Cardiac muscle cell (in vitro differentiated cells and primary cell): ENCODE data around the gene GNA15. TPM values are rescaled to one million over a fixed set of nuclear protein-coding genes. Genes with fewer than 3 reads are reported as not detected.
"Not testable (repeated sequence)": the region's sequence is repeated elsewhere in the genome, so short reads cannot be mapped to it uniquely, and the experiment has no call there.

Experiments used
- DNase-seq, 2 donors: peaks; one replicate each; pipeline versions ENCODE4 v3.0.0 to v3.0.0-alpha.2; 2010 to 2017; ENCODE audit warnings: low read depth in 1 of 2, low spot score in 1 of 2
- H3K27ac ChIP-seq: fragments of 200-600 bp; sonication (generic); 2 replicates; pipeline ENCODE4 v1.5.1; 2016
- H3K27me3 ChIP-seq: fragments of 200-600 bp; sonication (generic); 2 replicates; pipeline ENCODE4 v1.6.0; 2016; ENCODE audit warnings: control low read depth
- H3K36me3 ChIP-seq: fragments of 200-600 bp; sonication (generic); 2 replicates; pipeline ENCODE4 v1.5.1; 2016; ENCODE audit warnings: control low read depth
- H3K4me1 ChIP-seq: fragments of 200-600 bp; sonication (generic); 2 replicates; pipeline ENCODE4 v1.8.1; 2017; ENCODE audit warnings: low read depth, mild to moderate bottlenecking, mixed run types
- H3K4me3 ChIP-seq: fragments of 200-600 bp; sonication (generic); 2 replicates; pipeline ENCODE4 v1.5.1; 2016; ENCODE audit warnings: mild to moderate bottlenecking
- H3K9me3 ChIP-seq: fragments of 200-600 bp; sonication (generic); 2 replicates; pipeline ENCODE4 v1.5.1; 2017; ENCODE audit warnings: low read depth, mild to moderate bottlenecking, control low read depth
- CTCF ChIP-seq: IDR thresholded peaks from 2 replicates; pipeline ENCODE4 v1.5.1; 2012; ENCODE audit warnings: low read depth, mild to moderate bottlenecking, low read length
- polyA plus RNA-seq: library from polyadenylated mRNA; unstranded; fragments of >200 nt; fragmentation: Nextera tagmentation; extraction: Ambion mirVana; gene quantifications from 2 replicates; pipeline ENCODE4 v1.2.1, GENCODE V29; 2016
- total RNA-seq: library from RNA; depleted of rRNA; stranded (reverse); fragments of >200 nt; gene quantifications from 2 replicates; pipeline ENCODE4 v1.2.3, GENCODE V29; 2016

GNA15 gene
- total and polyA plus RNA-seq, 2 experiments from 2014 or later: 0.12 TPM; not detected in 1

DNA sequence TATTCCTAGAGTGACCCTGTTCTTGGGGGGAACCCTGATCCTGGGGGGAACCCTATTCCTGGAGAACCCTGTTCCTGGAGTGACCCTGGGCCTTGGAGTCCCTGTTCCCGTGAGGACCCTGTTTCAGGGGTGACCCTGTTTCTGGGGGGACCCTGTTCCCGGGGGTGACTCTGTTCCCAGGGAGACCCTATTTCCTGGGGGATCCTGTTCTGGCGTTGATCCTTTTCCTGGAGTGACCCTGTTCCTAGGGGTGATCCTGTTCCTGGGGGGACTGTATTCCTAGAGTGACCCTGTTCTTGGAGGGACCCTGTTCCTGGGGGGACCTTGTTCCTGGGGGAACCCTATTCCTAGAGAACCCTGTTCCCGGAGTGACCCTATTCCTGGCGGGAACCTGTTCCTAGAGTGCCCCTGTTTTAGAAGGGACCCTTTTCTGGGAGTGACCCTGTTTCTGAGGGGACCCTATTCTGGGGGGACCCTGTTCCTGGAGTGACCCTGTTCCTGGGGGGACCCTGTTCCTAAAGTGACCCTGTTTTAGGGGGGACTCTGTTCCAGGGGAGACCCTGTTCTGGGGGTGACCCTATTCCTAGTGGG, 15.0 kb downstream of the GNA15 start:
- Histone ChIP-seq H3K4me1 (no peaks in the 10 kb centered on the region), H3K9me3 (no peaks in the 10 kb centered on the region), H3K4me3 (no peak overlapping the region), H3K27ac (no peak overlapping the region), H3K27me3 (no peaks in the 10 kb centered on the region), H3K36me3 (no peaks in the 10 kb centered on the region)
- no peak for TF ChIP-seq CTCF
- DNase-seq: no peak

DNA sequence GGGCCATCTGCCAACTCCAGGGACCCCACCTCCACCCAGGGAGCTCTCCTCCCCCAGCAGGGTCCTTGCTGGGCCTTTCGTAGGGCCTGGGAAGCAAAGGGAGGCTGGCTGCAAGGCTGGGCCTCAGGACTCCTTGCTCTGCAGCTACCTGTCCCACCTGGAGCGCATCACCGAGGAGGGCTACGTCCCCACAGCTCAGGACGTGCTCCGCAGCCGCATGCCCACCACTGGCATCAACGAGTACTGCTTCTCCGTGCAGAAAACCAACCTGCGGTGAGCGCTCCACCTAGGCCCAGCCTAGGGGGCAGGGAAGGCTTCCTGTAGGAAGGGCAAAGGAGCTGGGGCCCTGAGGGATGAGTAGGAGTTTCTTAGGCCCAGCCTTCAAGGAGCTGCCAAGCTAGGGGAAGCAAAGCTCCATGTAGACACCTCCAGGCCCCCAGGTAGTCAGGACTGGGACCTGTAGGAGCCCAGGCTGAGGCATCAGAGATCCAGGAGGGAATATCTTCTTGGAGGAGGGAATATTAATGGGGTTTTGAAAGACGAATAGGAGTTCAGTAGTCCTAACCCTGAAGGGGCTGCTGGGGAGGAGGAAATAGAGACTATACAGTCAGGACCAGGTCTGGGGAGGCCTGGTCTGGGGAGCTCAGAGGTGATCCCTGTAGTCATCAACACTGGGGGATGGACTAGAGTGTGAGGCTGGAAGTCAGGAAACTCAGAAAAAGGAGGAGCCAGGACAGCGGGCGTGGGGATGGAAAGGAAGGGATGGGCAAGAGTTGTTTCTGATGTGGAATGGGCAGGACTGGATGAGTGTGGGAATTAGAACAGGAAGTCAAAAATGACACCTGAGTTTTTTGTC, 16.0 kb downstream of the GNA15 start:
- no peak for TF ChIP-seq CTCF
- no peak overlapping the region for H3K27ac ChIP-seq
- H3K27me3 ChIP-seq: no peaks in the 10 kb centered on the region
- no peak overlapping the region for H3K4me3 ChIP-seq
- no peaks in the 10 kb centered on the region for H3K9me3 ChIP-seq
- H3K36me3 ChIP-seq: no peaks in the 10 kb centered on the region
- no peak for DNase-seq
- no peaks in the 10 kb centered on the region for H3K4me1 ChIP-seq

DNA sequence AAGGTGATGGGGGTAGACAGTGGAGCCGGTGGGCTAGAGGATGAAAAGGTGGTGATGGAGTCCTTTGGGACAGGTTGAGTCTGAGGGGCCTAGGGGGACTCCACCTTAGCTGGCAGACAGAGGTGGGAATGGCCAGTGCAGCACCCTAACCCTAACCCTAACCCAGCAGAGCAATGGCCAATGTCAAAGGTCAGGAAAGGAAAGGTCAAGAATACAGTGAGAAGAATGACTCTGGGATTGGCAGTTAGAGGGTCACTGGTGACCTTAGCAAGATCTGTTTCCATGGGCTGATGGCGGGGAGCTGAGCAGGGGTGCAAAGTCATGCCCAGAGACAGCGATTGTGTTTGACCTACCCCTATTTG, 16.6 kb downstream of the GNA15 start:
- Histone ChIP-seq H3K4me3 (no peak overlapping the region), H3K27me3 (no peaks in the 10 kb centered on the region), H3K4me1 (no peaks in the 10 kb centered on the region), H3K9me3 (no peaks in the 10 kb centered on the region), H3K36me3 (no peaks in the 10 kb centered on the region), H3K27ac (no peak overlapping the region)
- no peak for DNase-seq
- no peak for TF ChIP-seq CTCF

GRCh38 chr19:3153286-3154230, 17.7 kb downstream of the GNA15 start:
- Histone ChIP-seq H3K27me3 (no peaks in the 10 kb centered on the region), H3K36me3 (no peaks in the 10 kb centered on the region), H3K9me3 (no peaks in the 10 kb centered on the region), H3K4me1 (no peaks in the 10 kb centered on the region), H3K27ac (no peak overlapping the region), H3K4me3 (no peak overlapping the region)
- no peak for DNase-seq
- TF ChIP-seq CTCF: no peak

DNA sequence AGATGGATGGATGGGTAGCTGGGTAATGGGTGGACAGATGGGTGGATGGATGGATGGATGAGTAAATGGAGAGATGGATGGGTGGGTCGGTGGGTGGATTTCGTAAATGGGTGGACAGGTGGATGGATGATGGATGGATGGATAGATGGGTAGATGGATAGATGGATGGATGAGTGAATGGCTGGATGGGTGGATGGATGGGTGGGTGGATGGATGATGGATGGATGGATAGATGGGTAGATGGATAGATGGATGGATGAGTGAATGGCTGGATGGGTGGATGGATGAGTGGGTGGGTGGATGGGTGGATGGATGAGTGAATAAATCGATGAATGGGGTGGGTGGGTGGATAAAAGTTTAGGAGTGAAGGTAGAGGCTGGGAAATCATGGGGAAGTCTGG, 18.6 kb downstream of the GNA15 start:
- not testable (repeated sequence) for H3K36me3 ChIP-seq, H3K4me1 ChIP-seq, H3K27me3 ChIP-seq, H3K9me3 ChIP-seq, DNase-seq, H3K27ac ChIP-seq, H3K4me3 ChIP-seq
